Adrenal gland (tissue), 5 donors: Measurements from ENCODE around the gene PKMYT1.

Experiments used
- POLR2A ChIP-seq, 2 donors: fragments of 450-650 bp; IDR thresholded peaks; one replicate each; pipeline ENCODE4 v1.6.1; 2017; ENCODE audit warnings: antibody characterized with exemption in 2 of 2, mild to moderate bottlenecking in 2 of 2, moderate library complexity in 1 of 2
- TF ChIP-seq, protein P1 (sequence below), 6 experiments: fragments of 450-650 bp in 4 of 6; fragments of 200-600 bp in 2 of 6; sonication (generic) in 1 of 6; IDR thresholded peaks; 1 replicate in 5 of 6; 2 replicates in 1 of 6; pipeline versions ENCODE4 v1.5.1 to v1.8.0; 2016 to 2021; ENCODE audit warnings: antibody characterized with exemption in 6 of 6, mild to moderate bottlenecking in 2 of 6, moderate library complexity in 1 of 6
- donor health status: DM: no; HTN: no; CAD: no.

DNA sequence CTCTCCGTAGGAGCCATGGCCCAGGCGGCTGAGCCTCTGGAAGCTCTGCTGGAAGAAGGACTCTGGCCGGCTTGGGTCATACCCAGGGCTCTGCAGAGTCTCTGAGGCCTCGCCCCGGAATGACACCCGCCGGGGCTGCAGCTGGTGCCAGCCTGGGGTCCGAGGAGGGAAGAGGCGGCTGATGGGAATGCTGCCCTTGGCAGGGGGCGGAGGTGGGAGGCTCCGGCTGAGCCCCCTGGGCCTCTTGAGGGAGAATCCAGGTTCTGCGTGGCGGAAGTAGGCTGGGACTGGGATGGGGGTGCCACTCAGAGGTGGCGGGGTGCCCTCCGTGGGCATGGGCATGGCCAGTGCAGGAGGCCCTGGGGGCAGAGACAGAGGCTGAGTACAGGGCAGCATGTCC, 3.6 kb downstream of the PKMYT1 start:
- TF ChIP-seq, protein P1, sequence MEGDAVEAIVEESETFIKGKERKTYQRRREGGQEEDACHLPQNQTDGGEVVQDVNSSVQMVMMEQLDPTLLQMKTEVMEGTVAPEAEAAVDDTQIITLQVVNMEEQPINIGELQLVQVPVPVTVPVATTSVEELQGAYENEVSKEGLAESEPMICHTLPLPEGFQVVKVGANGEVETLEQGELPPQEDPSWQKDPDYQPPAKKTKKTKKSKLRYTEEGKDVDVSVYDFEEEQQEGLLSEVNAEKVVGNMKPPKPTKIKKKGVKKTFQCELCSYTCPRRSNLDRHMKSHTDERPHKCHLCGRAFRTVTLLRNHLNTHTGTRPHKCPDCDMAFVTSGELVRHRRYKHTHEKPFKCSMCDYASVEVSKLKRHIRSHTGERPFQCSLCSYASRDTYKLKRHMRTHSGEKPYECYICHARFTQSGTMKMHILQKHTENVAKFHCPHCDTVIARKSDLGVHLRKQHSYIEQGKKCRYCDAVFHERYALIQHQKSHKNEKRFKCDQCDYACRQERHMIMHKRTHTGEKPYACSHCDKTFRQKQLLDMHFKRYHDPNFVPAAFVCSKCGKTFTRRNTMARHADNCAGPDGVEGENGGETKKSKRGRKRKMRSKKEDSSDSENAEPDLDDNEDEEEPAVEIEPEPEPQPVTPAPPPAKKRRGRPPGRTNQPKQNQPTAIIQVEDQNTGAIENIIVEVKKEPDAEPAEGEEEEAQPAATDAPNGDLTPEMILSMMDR (IDR thresholded peaks at IDR 0.05), result no peak
- no peak for TF ChIP-seq POLR2A (IDR thresholded peaks at IDR 0.05)
